ENCODE measurements around the gene MRPS2. TPM values are rescaled to one million over a fixed set of nuclear protein-coding genes. Genes with fewer than 3 reads are reported as not detected.

The MRPS2 gene
- total and polyA plus RNA-seq, 2 of the 4 experiments (the other 2 are of a cell fraction), result 53.1 to 104 TPM

- dilution Hi-C loops (cut with HindIII; ENCODE audit: low sequenced_read_pairs, unreplicated experiment) (no loop called here), in situ Hi-C loops (cut with MboI; ENCODE audit: low sequenced_read_pairs) (no loop called here), intact Hi-C loops (cut with micrococcal nuclease) (no loop called here)
- Histone ChIP-seq H3K9ac (ENCODE audit: low read depth, low read length) (peak overlapping the region; percentile 62), H3K23ac (ENCODE audit: low read depth, low read length) (peak overlapping the region; percentile 80), H3K9me1 (ENCODE audit: insufficient read depth, low read length) (no peaks in the 10 kb centered on the region), H3K27ac (ENCODE audit: insufficient read depth, low read length) (peak overlapping the region; percentile 25), H3K79me1 (ENCODE audit: low read depth in 1 of 2, low read length in 2 of 2) (peaks cover 4 to 34% of the 10 kb centered on the region in 2 experiments), H2BK20ac (ENCODE audit: low read depth, low read length) (no peak overlapping the region), H4K8ac (ENCODE audit: low read depth in 2 of 2, low read length in 2 of 2) (peak overlapping the region; percentile 75 to 78; a peak in 2 of 4 replicates), H2AK9ac (replicated peaks; ENCODE audit: low read depth, low read length, poor library complexity) (peak overlapping the region; percentile 90), H3K14ac (replicated peaks; ENCODE audit: low read depth, low read length) (no peak overlapping the region; the same call in 1 of the 2 replicates), H4K5ac (ENCODE audit: low read depth, low read length) (no peak overlapping the region), H3K18ac (ENCODE audit: low read depth, low read length) (no peak overlapping the region), H3K4ac (ENCODE audit: low read depth, low read length) (peak overlapping the region; percentile 72; the same call in 1 of the 2 replicates), H2BK120ac (ENCODE audit: low read depth, low read length) (peak overlapping the region; percentile 19; the same call in 1 of the 2 replicates), H3K56ac (ENCODE audit: extremely low read depth, insufficient read depth, low read length) (no peak overlapping the region), H3K4me3 (ENCODE audit: insufficient read depth, low read depth, low read length) (peak overlapping the region; percentile 89), H4K20me1 (ENCODE audit: insufficient read depth, low read length) (peaks cover 25% of the 10 kb centered on the region), H3K36me3 (ENCODE audit: control insufficient read depth, insufficient read depth, low read length) (peaks cover 21% of the 10 kb centered on the region), H2BK5ac (ENCODE audit: low read depth, low read length, poor library complexity, severe bottlenecking) (no peak overlapping the region), H2BK15ac (ENCODE audit: low read depth, low read length) (no peak overlapping the region), H3K4me1 (ENCODE audit: control insufficient read depth, insufficient read depth, low read length) (peaks cover 6% of the 10 kb centered on the region; the same call in 1 of the 2 replicates), H4K91ac (ENCODE audit: insufficient read depth, low read depth, low read length) (peak overlapping the region; percentile 6), H3K4me2 (ENCODE audit: low read depth, low read length) (peak overlapping the region; percentile 84), H2AK5ac (ENCODE audit: low read depth, low read length) (no peak overlapping the region), H3K27me3 (ENCODE audit: control insufficient read depth, insufficient read depth, low read length) (no peaks in the 10 kb centered on the region), H3K9me3 (ENCODE audit: control insufficient read depth, insufficient read depth, low read length) (no peaks in the 10 kb centered on the region), H2AFZ (replicated peaks; ENCODE audit: low read length, poor library complexity) (peak overlapping the region; percentile 98)
- ATAC-seq (ENCODE audit: low read depth) (peak; percentile 67), DNase-seq (peak; percentile 84)
- ChIA-PET POLR2A (ENCODE audit: unreplicated experiment) (no interaction called here), CTCF (interaction anchor here (0.6 kb wide), 2 partner anchors 19 to 44 kb away, joined by 3 read pairs; no protein-coding TSS in a partner anchor)
- WGBS, 2 experiments (ENCODE audit: extremely low coverage in 2 of 2, insufficient read length in 1 of 2), result 0% methylated on average over 32 of the region's 58 CpGs; no CpG with 5 or more reads in 1 of the 2 experiments
- no peak for TF ChIP-seq NFE2L2 (IDR thresholded peaks at IDR 0.05; ENCODE audit: low read depth, low read length)
- TF ChIP-seq MAZ (IDR thresholded peaks at IDR 0.05; ENCODE audit: borderline replicate concordance, low read depth, low read length), result peak; percentile 73; the same call in 1 of the 2 replicates
- peak; percentile 97 for TF ChIP-seq MXI1 (IDR thresholded peaks at IDR 0.05; ENCODE audit: borderline replicate concordance, low read depth, low read length)
- peak; percentile 86 for TF ChIP-seq BHLHE40 (IDR thresholded peaks at IDR 0.05; ENCODE audit: low read depth, low read length)
- TF ChIP-seq RAD21 (IDR thresholded peaks at IDR 0.05; ENCODE audit: low read length), result no peak
- TF ChIP-seq USF2 (IDR thresholded peaks at IDR 0.05; ENCODE audit: low read depth, low read length), result peak; percentile 98
- no peak for TF ChIP-seq MAFK (IDR thresholded peaks at IDR 0.05; ENCODE audit: low read depth, low read length)
- no TSS peak for BruUV-seq (replicated peaks)
Observed at GRCh38 chr9:135499326-135500070, 984 bp upstream of the MRPS2 start.
